Jurkat, Clone E6-1 (cell line): Measurements from ENCODE around the gene TPPP3.
"Not testable (repeated sequence)": the region's sequence is repeated elsewhere in the genome, so short reads cannot be mapped to it uniquely, and the experiment has no call there.

Source experiments
- DNase-seq: peaks from one replicate; pipeline ENCODE4 v3.0.0-alpha.2; 2011; ENCODE audit warnings: low read depth, low spot score
- H3K4me3 ChIP-seq: 2 replicates; pipeline ENCODE4 v1.5.1; 2011; ENCODE audit warnings: mild to moderate bottlenecking, low read length, control low read depth, moderate library complexity

The TPPP3 gene

DNA sequence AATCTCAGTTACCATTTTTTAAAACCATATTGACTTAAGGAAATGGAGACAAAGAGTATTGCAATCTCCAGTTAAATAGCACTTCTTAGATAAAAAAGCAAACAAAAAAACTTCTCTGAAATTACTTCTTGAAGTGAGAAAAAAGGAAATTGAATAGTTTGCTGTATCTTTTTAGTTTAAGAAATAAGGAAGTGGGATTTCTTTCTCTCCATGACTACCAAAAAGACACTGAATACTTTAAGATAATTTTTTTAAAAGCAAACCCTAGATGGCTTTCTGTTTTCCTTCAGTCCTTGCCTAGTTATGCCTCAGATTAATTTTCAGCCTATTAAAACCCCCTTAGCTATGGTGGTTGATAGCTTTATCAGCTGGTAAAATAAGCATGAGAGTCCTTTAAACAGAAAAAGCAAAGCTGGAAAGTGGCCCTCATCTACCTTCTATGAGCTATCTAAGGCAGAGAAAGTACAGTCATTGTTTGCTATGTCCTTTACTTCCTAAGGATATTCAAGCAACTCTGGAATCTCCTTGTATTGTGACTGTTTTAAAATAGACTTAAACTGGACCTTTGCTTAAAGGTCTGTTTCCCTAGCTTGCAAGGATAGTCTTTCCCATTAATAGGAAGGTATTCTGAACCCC, 28.6 kb downstream of the TPPP3 start:
- no peak for DNase-seq
- H3K4me3 ChIP-seq: no peak overlapping the region

DNA sequence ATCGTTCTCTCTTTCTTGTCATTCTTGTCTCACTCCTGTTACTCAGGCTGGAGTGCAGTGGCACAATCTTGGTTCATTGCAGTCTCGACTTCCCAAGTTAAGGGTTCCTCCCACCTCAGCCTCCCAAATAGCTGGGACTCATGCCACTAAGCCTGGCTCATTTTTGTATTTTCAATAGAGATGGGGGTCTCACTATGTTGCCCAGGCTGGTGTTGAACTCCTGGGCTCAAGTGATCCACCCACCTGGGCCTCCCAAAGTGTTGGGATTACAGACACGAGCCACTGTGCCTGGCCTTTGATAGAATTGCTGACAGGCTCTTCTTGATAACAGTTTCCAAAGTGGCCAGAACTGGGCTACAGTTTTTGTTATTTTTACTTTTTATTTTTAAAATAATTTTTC, 32.3 kb downstream of the TPPP3 start:
- DNase-seq: no peak
- H3K4me3 ChIP-seq: no peak overlapping the region

GRCh38 chr16:67359540-67360269, 33.6 kb downstream of the TPPP3 start:
- not testable (repeated sequence) for H3K4me3 ChIP-seq, DNase-seq

DNA sequence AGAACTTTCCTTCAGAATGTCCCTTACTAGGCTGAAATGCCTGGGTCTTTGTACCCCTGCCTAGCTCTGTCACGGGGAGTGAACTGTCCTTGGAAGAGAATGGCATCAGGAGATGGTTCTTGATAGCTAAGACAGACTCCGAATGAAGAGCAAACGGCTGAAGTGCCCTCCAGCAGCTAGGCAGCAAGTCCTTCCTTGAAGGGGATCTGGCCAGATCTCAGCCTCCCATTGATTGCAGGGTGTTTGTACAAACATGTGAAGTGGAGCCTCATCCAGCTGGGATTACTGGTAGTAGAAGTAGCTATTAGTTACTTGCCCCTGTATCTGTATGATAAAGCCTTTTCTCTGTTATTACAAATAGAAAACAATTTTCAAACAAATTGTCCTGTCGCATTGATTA, 35.7 kb downstream of the TPPP3 start:
- DNase-seq: no peak
- H3K4me3 ChIP-seq: no peak overlapping the region

DNA sequence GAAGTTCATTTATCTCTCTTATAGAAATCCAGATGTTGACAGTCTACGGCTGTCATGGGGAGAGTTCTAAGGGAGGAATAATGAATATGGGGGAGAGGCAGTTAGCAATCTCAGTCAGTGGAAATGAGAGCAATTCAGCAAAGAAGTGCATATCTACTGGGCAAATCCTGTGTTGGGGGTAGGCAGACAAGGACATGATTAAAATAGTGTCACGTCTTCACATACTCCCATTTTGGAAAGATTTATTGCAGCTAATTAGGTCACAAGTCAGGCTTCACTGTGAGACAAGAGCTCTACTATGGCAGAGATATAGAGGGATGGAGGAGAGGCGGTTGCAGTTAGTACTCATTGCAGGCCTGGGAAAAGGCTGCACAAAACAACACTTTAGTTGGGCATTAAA, 36.9 kb downstream of the TPPP3 start:
- no peak for DNase-seq
- no peak overlapping the region for H3K4me3 ChIP-seq

GRCh38 chr16:67352463-67352862, 40.8 kb downstream of the TPPP3 start:
- not testable (repeated sequence) for H3K4me3 ChIP-seq, DNase-seq

DNA sequence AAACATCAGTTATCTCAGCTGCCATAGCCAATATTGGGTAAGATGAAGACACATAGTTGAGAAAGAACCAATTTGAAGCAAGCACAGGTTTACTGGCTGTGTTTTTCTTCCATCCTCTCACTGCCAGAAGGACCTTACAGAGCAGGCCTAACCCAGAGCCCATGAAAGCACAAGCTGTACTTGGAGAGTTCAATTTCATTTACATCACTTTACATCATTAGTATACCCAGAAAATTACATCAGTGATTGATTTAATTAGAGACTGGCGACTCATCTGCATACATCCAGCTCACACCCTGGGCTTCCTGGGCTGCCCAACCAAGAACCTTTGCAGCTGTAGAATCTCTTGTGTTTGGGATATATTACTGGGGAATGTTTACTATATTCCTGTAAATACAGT, 43.0 kb downstream of the TPPP3 start:
- no peak for DNase-seq
- H3K4me3 ChIP-seq: no peak overlapping the region

DNA sequence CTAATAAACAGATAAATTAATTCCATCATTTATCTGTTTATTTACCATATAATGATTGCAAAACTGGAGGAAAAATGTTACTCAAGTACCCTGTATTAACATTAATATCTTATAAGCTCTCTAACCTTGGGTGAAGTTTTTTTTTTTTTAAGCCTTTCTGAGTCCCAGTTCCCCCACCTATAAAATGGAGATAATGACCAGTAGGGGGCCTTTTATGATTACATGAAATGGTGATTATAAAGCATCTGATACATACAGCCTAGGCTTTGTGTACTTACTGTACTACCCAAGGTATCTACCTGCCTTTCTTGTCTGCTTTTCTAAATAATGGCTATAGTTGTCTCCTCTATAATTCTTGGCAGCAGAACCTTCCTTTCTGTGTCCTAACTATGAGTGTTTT, 44.1 kb downstream of the TPPP3 start:
- peak; percentile 39 for DNase-seq
- no peak overlapping the region for H3K4me3 ChIP-seq

- no peak for DNase-seq
Observed at GRCh38 chr16:67346341-67346740, 47.0 kb downstream of the TPPP3 start.

GRCh38 chr16:67345401-67345800, 47.9 kb downstream of the TPPP3 start:
- H3K4me3 ChIP-seq: no peak overlapping the region
- DNase-seq: no peak

More at GRCh38 chr16:67346341-67346740, 47.0 kb downstream of the TPPP3 start:
- H3K4me3 ChIP-seq: no peak overlapping the region

GRCh38 chr16:67342616-67343015, 50.7 kb downstream of the TPPP3 start:
- H3K4me3 ChIP-seq: no peak overlapping the region
- no peak for DNase-seq

- no peak for DNase-seq
- no peak overlapping the region for H3K4me3 ChIP-seq
Observed at GRCh38 chr16:67341250-67341649, 52.0 kb downstream of the TPPP3 start.
